Choroid plexus epithelial cell (primary cell): ENCODE results near the gene C11orf91.

ENCODE experiments used
- DNase-seq: peaks from one replicate; pipeline ENCODE4 v3.0.0-alpha.2; 2010; ENCODE audit warnings: low read depth
- H3K4me3 ChIP-seq: 2 replicates; pipeline ENCODE4 v1.5.1; 2011; ENCODE audit warnings: low read depth, mild to moderate bottlenecking, control low read depth, low read length, moderate library complexity
- CTCF ChIP-seq: conservative IDR thresholded peaks from 2 replicates; pipeline ENCODE4 v1.5.1; 2011; ENCODE audit warnings: low read depth, mild to moderate bottlenecking, control low read depth, inconsistent platforms, low read length, moderate library complexity

C11orf91 gene

GRCh38 chr11:33670250-33671011 lies 30.2 kb downstream of the C11orf91 start:
- H3K4me3 ChIP-seq = no peak overlapping the region
- TF ChIP-seq CTCF = no peak
- peak; percentile 61 for DNase-seq

GRCh38 chr11:33669598-33670249 lies 30.9 kb downstream of the C11orf91 start:
- DNase-seq = no peak
- TF ChIP-seq CTCF = no peak
- H3K4me3 ChIP-seq = no peak overlapping the region

GRCh38 chr11:33668951-33669596 lies 31.6 kb downstream of the C11orf91 start:
- no peak for TF ChIP-seq CTCF

GRCh38 chr11:33668468-33668825 lies 32.2 kb downstream of the C11orf91 start:
- TF ChIP-seq CTCF = no peak
- no peak for DNase-seq
- no peak overlapping the region for H3K4me3 ChIP-seq

More at GRCh38 chr11:33668951-33669596, 31.6 kb downstream of the C11orf91 start:
- no peak overlapping the region for H3K4me3 ChIP-seq
- no peak for DNase-seq

- DNase-seq = no peak
- TF ChIP-seq CTCF = no peak
- no peak overlapping the region for H3K4me3 ChIP-seq
Measured at GRCh38 chr11:33667819-33668467, 32.7 kb downstream of the C11orf91 start.

GRCh38 chr11:33665350-33666106 lies 35.1 kb downstream of the C11orf91 start:
- no peak for TF ChIP-seq CTCF
- H3K4me3 ChIP-seq = no peak overlapping the region
- no peak for DNase-seq
